ENCODE data around the gene IL1B.

Gene IL1B

GRCh38 chr2:112818094-112818902 is 18.3 kb downstream of the IL1B start:
- TF ChIP-seq CTCF (IDR thresholded peaks at IDR 0.05; ENCODE audit: insufficient read depth, low read length, poor library complexity, severe bottlenecking): no peak
- no peak for DNase-seq (ENCODE audit: extremely low read depth, insufficient read length)
- Histone ChIP-seq H3K36me3 (ENCODE audit: control insufficient read depth, insufficient read depth, low read length) (no peaks in the 10 kb centered on the region), H3K4me3 (replicated peaks; ENCODE audit: low read depth, low read length) (no peak overlapping the region), H3K27me3 (replicated peaks; ENCODE audit: control insufficient read depth, insufficient read depth, low read length) (no peaks in the 10 kb centered on the region)

- no peak for DNase-seq (ENCODE audit: extremely low read depth, insufficient read length)
- Histone ChIP-seq H3K27me3 (replicated peaks; ENCODE audit: control insufficient read depth, insufficient read depth, low read length) (no peaks in the 10 kb centered on the region), H3K4me3 (replicated peaks; ENCODE audit: low read depth, low read length) (no peak overlapping the region), H3K36me3 (ENCODE audit: control insufficient read depth, insufficient read depth, low read length) (no peaks in the 10 kb centered on the region)
- TF ChIP-seq CTCF (IDR thresholded peaks at IDR 0.05; ENCODE audit: insufficient read depth, low read length, poor library complexity, severe bottlenecking): no peak
Observed at GRCh38 chr2:112817082-112817689, 19.4 kb downstream of the IL1B start.

GRCh38 chr2:112814278-112814677 is 22.3 kb downstream of the IL1B start:
- Histone ChIP-seq H3K4me3 (replicated peaks; ENCODE audit: low read depth, low read length) (no peak overlapping the region), H3K36me3 (ENCODE audit: control insufficient read depth, insufficient read depth, low read length) (no peaks in the 10 kb centered on the region), H3K27me3 (replicated peaks; ENCODE audit: control insufficient read depth, insufficient read depth, low read length) (no peaks in the 10 kb centered on the region)
- no peak for TF ChIP-seq CTCF (IDR thresholded peaks at IDR 0.05; ENCODE audit: insufficient read depth, low read length, poor library complexity, severe bottlenecking)
- no peak for DNase-seq (ENCODE audit: extremely low read depth, insufficient read length)

GRCh38 chr2:112813280-112813966 is 23.2 kb downstream of the IL1B start:
- no peaks in the 10 kb centered on the region for H3K36me3 ChIP-seq (ENCODE audit: control insufficient read depth, insufficient read depth, low read length)

More at GRCh38 chr2:112813280-112813966, 23.2 kb downstream of the IL1B start:
- no peak for TF ChIP-seq CTCF (IDR thresholded peaks at IDR 0.05; ENCODE audit: insufficient read depth, low read length, poor library complexity, severe bottlenecking)
- DNase-seq (ENCODE audit: extremely low read depth, insufficient read length): no peak
- H3K27me3 ChIP-seq (replicated peaks; ENCODE audit: control insufficient read depth, insufficient read depth, low read length): no peaks in the 10 kb centered on the region
- H3K4me3 ChIP-seq (replicated peaks; ENCODE audit: low read depth, low read length): no peak overlapping the region

All from GM06990 (cell line).